Heart left ventricle (tissue), 16 donors: ENCODE results near the gene MPHOSPH6. TPM values are rescaled to one million over a fixed set of nuclear protein-coding genes. Genes with fewer than 3 reads are reported as not detected.

Experiments
- ATAC-seq, 4 donors: fragments of 200-7000 bp; cut with Tn5 transposase; one replicate each; pipeline ENCODE4 v1.9.1; 2020 to 2022; ENCODE audit warnings: moderate library complexity in 4 of 4, mild to moderate bottlenecking in 3 of 4, moderate number of reproducible peaks in 1 of 4
- DNase-seq, 5 donors: peaks; one replicate each; pipeline ENCODE4 v3.0.0-alpha.2; 2020
- H3K27ac ChIP-seq, 12 donors: fragments of 200-600 bp; sonication (generic) in 4 of 12; one replicate each; pipeline versions ENCODE4 v1.5.0 to v1.8.0; 2016 to 2022; ENCODE audit warnings: mild to moderate bottlenecking in 2 of 12
- H3K27me3 ChIP-seq, 9 donors: fragments of 200-600 bp; sonication (generic) in 2 of 9; one replicate each; pipeline versions ENCODE4 v1.5.1 to v1.8.0; 2016 to 2022; ENCODE audit warnings: mild to moderate bottlenecking in 3 of 9
- H3K36me3 ChIP-seq, 9 donors: fragments of 200-600 bp; sonication (generic) in 2 of 9; one replicate each; pipeline versions ENCODE4 v1.5.0 to v1.8.0; 2018 to 2022; ENCODE audit warnings: mild to moderate bottlenecking in 2 of 9
- H3K4me1 ChIP-seq, 12 donors: fragments of 200-600 bp; sonication (generic) in 4 of 12; one replicate each; pipeline versions ENCODE4 v1.5.0 to v1.8.0; 2016 to 2022; ENCODE audit warnings: mild to moderate bottlenecking in 3 of 12
- H3K4me3 ChIP-seq, 12 donors: fragments of 200-600 bp; sonication (generic) in 4 of 12; one replicate each; pipeline versions ENCODE4 v1.5.0 to v1.8.0; 2017 to 2022; ENCODE audit warnings: mild to moderate bottlenecking in 9 of 12, moderate library complexity in 4 of 12
- H3K9me3 ChIP-seq, 12 donors: fragments of 200-600 bp; sonication (generic) in 4 of 12; one replicate each; pipeline versions ENCODE4 v1.5.0 to v1.8.0; 2016 to 2022; ENCODE audit warnings: mild to moderate bottlenecking in 1 of 12
- CTCF ChIP-seq, 12 donors: fragments of 200-600 bp; sonication (generic) in 4 of 12; IDR thresholded peaks; one replicate each; pipeline versions ENCODE4 v1.5.0 to v1.8.0; 2018 to 2022; ENCODE audit warnings: antibody characterized with exemption in 12 of 12, mild to moderate bottlenecking in 5 of 12
- POLR2A ChIP-seq, 2 donors: fragments of 450-650 bp; IDR thresholded peaks; one replicate each; pipeline ENCODE4 v1.6.1; 2017; ENCODE audit warnings: antibody characterized with exemption in 2 of 2, mild to moderate bottlenecking in 2 of 2, moderate library complexity in 2 of 2
- WGBS, 4 donors: extraction: QIAGEN DNeasy Blood & Tissue Kit in 2 of 4; methylation state at CpG; one replicate each; pipeline versions ENCODE4 v1.1.5 to v1.1.7; 2013 to 2018; 5-methylcytosine and 5-hydroxymethylcytosine counted together
- intact Hi-C, 10 donors: fragments of 100-400 bp; cut with DNase I; formaldehyde crosslinking; loops; one replicate each; pipeline versions ENCODE4 v1.11.1 to v1.14.2; 2022
- polyA plus RNA-seq, 2 donors: library from polyadenylated mRNA; stranded (reverse); fragments of 200-250 nt; gene quantifications; one replicate each; pipeline ENCODE4 v1.2.3, GENCODE V29; 2013
- total RNA-seq, 9 donors: library from RNA; depleted of rRNA in 2 of 9; stranded (reverse); fragments of >200 nt in 2 of 9; fragmentation: NEBNext Ultra II Directional in 3 of 9; extraction: Animal tissue kit (Norgen Biotek cat#: 25700) in 3 of 9; gene quantifications; one replicate each; pipeline versions ENCODE4 v1.1.0 to v1.2.4, GENCODE V29; 2016 to 2023
- donor health status: ischemic (EF 13 %, LVEDD 7.1; RV severe dilation, severe dysfunction).
- donor health status: healthy with polysubstance abuse.
- donor health status: DM: no; HTN: yes; CAD: no.
- donor health status: DM: no; HTN: no; CAD: no.
- donor health status: ischemic (EF 25% LVEDD 6.9; RV normal size, moderate dysfunction).
- donor health status: ischemic (EF 25% LVEDD 5.7; RV mildly dilated, moderate dysfunction).
- donor health status: healthy.
- donor health status: DM: yes; HTN: yes; CAD: no.
- donor health status: ischemic (EF 35%, LVEDD 5.7; RV mildly dilated, moderate dysfunction).
- donor health status: nonischemic (EF 11% LVEDD 7.7; RV severe dilation, severe dysfunction).
- donor health status: DM: yes; HTN: yes; CAD: no.
- donor health status: PGD.
- donor health status: ischemic (EF 29% LVEDD 5.4; RV normal size, mild dysfunction).
- donor health status: nonischemic (EF 23%, LVEDD 6.1; RV moderate dilation, normal function).

MPHOSPH6 gene
- total and polyA plus RNA-seq, 11 donors, result 6.4 to 20.5 (median 8.9) TPM

GRCh38 chr16:82195917-82196494, 26.0 kb upstream of the MPHOSPH6 start:
- H3K4me1 ChIP-seq, result peaks cover 0 to 33% (median 0%) of the 10 kb centered on the region in 12 donors
- H3K27me3 ChIP-seq, result no peaks in the 10 kb centered on the region
- no peak overlapping the region for H3K4me3 ChIP-seq
- ATAC-seq (peak in 2 of 4 donors; percentile 26 to 41), DNase-seq (no peak)
- no peaks in the 10 kb centered on the region for H3K36me3 ChIP-seq
- intact Hi-C loops, result no loop called here
- TF ChIP-seq CTCF (IDR thresholded peaks at IDR 0.05), result no peak
- no peak for TF ChIP-seq POLR2A (IDR thresholded peaks at IDR 0.05)
- peak overlapping the region in 2 of 12 donors; percentile 12 to 91 for H3K27ac ChIP-seq
- 46 to 58% (median 53%) methylated on average over 2 of the region's 2 CpGs for WGBS, 4 donors
- no peaks in the 10 kb centered on the region for H3K9me3 ChIP-seq

GRCh38 chr16:82194086-82194485, 24.1 kb upstream of the MPHOSPH6 start:
- Histone ChIP-seq H3K4me1 (peaks cover 0 to 49% (median 0%) of the 10 kb centered on the region in 12 donors), H3K27me3 (peaks cover 0 to 4% (median 0%) of the 10 kb centered on the region in 9 donors), H3K27ac (no peak overlapping the region), H3K36me3 (no peaks in the 10 kb centered on the region), H3K4me3 (no peak overlapping the region), H3K9me3 (no peaks in the 10 kb centered on the region)
- TF ChIP-seq CTCF (IDR thresholded peaks at IDR 0.05) (no peak), POLR2A (IDR thresholded peaks at IDR 0.05) (no peak)
- ATAC-seq (no peak), DNase-seq (no peak)
- WGBS, 4 donors, result 90 to 98% (median 93%) methylated on average over 1 of the region's 1 CpG
- intact Hi-C loops, result no loop called here

DNA sequence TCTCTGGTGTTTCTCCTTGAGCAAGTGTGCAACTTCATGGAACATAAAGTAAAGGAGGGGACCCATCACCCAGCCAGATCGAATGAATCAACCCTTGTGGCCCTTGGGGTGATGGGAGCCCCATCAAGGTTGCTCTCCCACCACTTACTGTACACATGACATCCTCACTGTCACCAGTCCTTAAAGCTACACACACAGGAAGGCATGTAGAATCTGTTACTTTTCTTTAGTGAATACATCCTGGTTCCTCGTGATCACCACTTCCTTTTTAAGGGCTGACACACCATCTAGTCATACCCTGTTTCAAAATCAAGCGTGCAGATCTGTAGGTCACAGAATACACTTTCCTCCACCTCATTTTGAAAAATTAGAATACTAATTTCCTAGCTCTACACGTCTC, 22.6 kb upstream of the MPHOSPH6 start:
- peaks cover 0 to 49% (median 0%) of the 10 kb centered on the region in 12 donors for H3K4me1 ChIP-seq
- intact Hi-C loops, result no loop called here
- no peak overlapping the region for H3K4me3 ChIP-seq
- no peaks in the 10 kb centered on the region for H3K9me3 ChIP-seq
- H3K27me3 ChIP-seq, result peaks cover 0 to 7% (median 0%) of the 10 kb centered on the region in 9 donors
- 50 to 64% (median 60%) methylated on average over 4 of the region's 4 CpGs for WGBS, 4 donors
- no peak for TF ChIP-seq POLR2A (IDR thresholded peaks at IDR 0.05)
- TF ChIP-seq CTCF (IDR thresholded peaks at IDR 0.05), result no peak
- DNase-seq, result no peak
- no peaks in the 10 kb centered on the region for H3K36me3 ChIP-seq
- peak overlapping the region in 1 of 12 donors; percentile 74 for H3K27ac ChIP-seq
- ATAC-seq, result peak in 3 of 4 donors; percentile 43 to 70 (median 68)

DNA sequence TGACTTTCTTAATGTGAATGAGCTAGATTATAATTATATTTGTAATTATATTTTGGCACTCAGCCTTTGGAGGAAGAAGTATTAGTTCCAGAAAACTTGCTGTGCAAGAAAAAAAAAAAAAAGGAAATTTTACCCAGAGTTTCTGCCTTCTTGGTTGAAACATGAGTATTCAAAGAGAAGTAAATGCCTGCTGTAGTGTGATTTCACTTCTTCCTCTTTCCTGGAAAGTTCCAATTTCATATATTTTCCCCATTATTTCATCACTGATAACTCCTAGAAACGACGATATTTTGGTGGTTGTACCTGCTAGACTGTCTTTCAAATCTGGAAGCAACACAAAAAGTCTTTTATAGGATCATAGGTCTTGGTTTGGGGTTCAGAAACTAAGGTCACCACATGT, 20.4 kb upstream of the MPHOSPH6 start:
- H3K27me3 ChIP-seq, result peaks cover 0 to 10% (median 0%) of the 10 kb centered on the region in 9 donors
- intact Hi-C loops, result no loop called here
- DNase-seq (no peak), ATAC-seq (no peak)
- TF ChIP-seq POLR2A (IDR thresholded peaks at IDR 0.05) (no peak), CTCF (IDR thresholded peaks at IDR 0.05) (no peak)
- no peaks in the 10 kb centered on the region for H3K9me3 ChIP-seq
- 78 to 84% (median 81%) methylated on average over 2 of the region's 2 CpGs for WGBS, 4 donors
- H3K27ac ChIP-seq, result peak overlapping the region in 1 of 12 donors; percentile 85
- peaks cover 0 to 37% (median 0%) of the 10 kb centered on the region in 12 donors for H3K4me1 ChIP-seq
- no peaks in the 10 kb centered on the region for H3K36me3 ChIP-seq
- H3K4me3 ChIP-seq, result no peak overlapping the region
